Hepatocyte (in vitro differentiated cells): ENCODE measurements around the gene SFXN1. TPM values are rescaled to one million over a fixed set of nuclear protein-coding genes. Genes with fewer than 3 reads are reported as not detected.

Source experiments
- DNase-seq: peaks from one replicate; pipeline ENCODE4 v3.0.0-alpha.2; 2016; ENCODE audit warnings: low spot score
- H2AFZ ChIP-seq: fragments of 200-600 bp; sonication (generic); 2 replicates; pipeline ENCODE4 v1.6.0; 2016; ENCODE audit warnings: antibody characterized with exemption, mild to moderate bottlenecking
- H3K27ac ChIP-seq: fragments of 200-600 bp; sonication (generic); 2 replicates; pipeline ENCODE4 v1.5.1; 2016; ENCODE audit warnings: mild to moderate bottlenecking
- H3K27me3 ChIP-seq: fragments of 200-600 bp; sonication (generic); 2 replicates; pipeline ENCODE4 v1.6.1; 2016
- H3K36me3 ChIP-seq: fragments of 200-600 bp; sonication (generic); replicated peaks from 2 replicates; pipeline ENCODE4 v1.5.1; 2016; ENCODE audit warnings: low read depth; ENCODE audit not compliant: insufficient read depth
- H3K4me1 ChIP-seq: fragments of 200-600 bp; sonication (generic); 2 replicates; pipeline ENCODE4 v1.5.1; 2016; ENCODE audit warnings: mild to moderate bottlenecking, moderate library complexity; ENCODE audit not compliant: insufficient read depth
- H3K4me2 ChIP-seq: fragments of 200-600 bp; sonication (generic); 2 replicates; pipeline ENCODE4 v1.6.0; 2016
- H3K4me3 ChIP-seq: fragments of 200-600 bp; sonication (generic); 2 replicates; pipeline ENCODE4 v1.5.1; 2016; ENCODE audit warnings: mild to moderate bottlenecking
- H3K79me2 ChIP-seq: fragments of 200-600 bp; sonication (generic); 2 replicates; pipeline ENCODE4 v1.6.0; 2017; ENCODE audit warnings: mild to moderate bottlenecking
- H3K9me2 ChIP-seq: fragments of 200-600 bp; sonication (generic); replicated peaks from 2 replicates; pipeline ENCODE4 v1.6.0; 2017; ENCODE audit warnings: mild to moderate bottlenecking; ENCODE audit not compliant: insufficient read depth
- H3K9me3 ChIP-seq: fragments of 200-600 bp; sonication (generic); 2 replicates; pipeline ENCODE4 v1.5.1; 2016; ENCODE audit warnings: low read depth, mild to moderate bottlenecking
- H4K20me1 ChIP-seq: fragments of 200-600 bp; sonication (generic); 2 replicates; pipeline ENCODE4 v1.6.0; 2016; ENCODE audit warnings: mild to moderate bottlenecking; ENCODE audit not compliant: insufficient read depth, poor library complexity, severe bottlenecking
- EZH2 ChIP-seq: fragments of 200-600 bp; sonication (generic); IDR thresholded peaks from 2 replicates; pipeline ENCODE4 v1.6.1; 2016; ENCODE audit warnings: antibody characterized with exemption, mild to moderate bottlenecking, borderline replicate concordance
- EZH2phosphoT487 ChIP-seq: fragments of 200-600 bp; sonication (generic); IDR thresholded peaks from one replicate; pipeline ENCODE4 v1.6.1; 2018; ENCODE audit warnings: antibody characterized with exemption, mild to moderate bottlenecking, low read depth, moderate library complexity; ENCODE audit not compliant: unreplicated experiment, severe bottlenecking
- WGBS: methylation state at CpG from one replicate; pipeline ENCODE4 v1.1.6; 2016; ENCODE audit warnings: low lambda C conversion rate; ENCODE audit errors: missing lambda C conversion rate; 5-methylcytosine and 5-hydroxymethylcytosine counted together
- polyA plus RNA-seq: library from polyadenylated mRNA; unstranded; fragments of >200 nt; fragmentation: Nextera tagmentation; extraction: Ambion mirVana; gene quantifications from 2 replicates; pipeline ENCODE4 v1.2.1, GENCODE V29; 2016
- total RNA-seq: library from RNA; depleted of rRNA; stranded (reverse); fragments of >200 nt; gene quantifications from 2 replicates; pipeline ENCODE4 v1.2.3, GENCODE V29; 2014
- TF ChIP-seq, protein P1 (sequence below): fragments of 200-600 bp; sonication (generic); IDR thresholded peaks from 2 replicates; pipeline ENCODE4 v1.5.1; 2016; ENCODE audit warnings: antibody characterized with exemption, mild to moderate bottlenecking; ENCODE audit not compliant: poor library complexity

Gene SFXN1
- total and polyA plus RNA-seq, 2 experiments from 2014 or later, result 57.0 to 110 TPM

- Histone ChIP-seq H3K27ac (no peak overlapping the region), H4K20me1 (no peaks in the 10 kb centered on the region), H3K4me2 (no peak overlapping the region), H2AFZ (no peak overlapping the region), H3K9me3 (no peaks in the 10 kb centered on the region), H3K36me3 (no peaks in the 10 kb centered on the region), H3K79me2 (no peaks in the 10 kb centered on the region), H3K9me2 (no peaks in the 10 kb centered on the region), H3K4me3 (no peak overlapping the region), H3K27me3 (no peaks in the 10 kb centered on the region), H3K4me1 (peaks cover 4% of the 10 kb centered on the region)
- WGBS, result 96% methylated on average over 9 of the region's 9 CpGs
- TF ChIP-seq, protein P1, sequence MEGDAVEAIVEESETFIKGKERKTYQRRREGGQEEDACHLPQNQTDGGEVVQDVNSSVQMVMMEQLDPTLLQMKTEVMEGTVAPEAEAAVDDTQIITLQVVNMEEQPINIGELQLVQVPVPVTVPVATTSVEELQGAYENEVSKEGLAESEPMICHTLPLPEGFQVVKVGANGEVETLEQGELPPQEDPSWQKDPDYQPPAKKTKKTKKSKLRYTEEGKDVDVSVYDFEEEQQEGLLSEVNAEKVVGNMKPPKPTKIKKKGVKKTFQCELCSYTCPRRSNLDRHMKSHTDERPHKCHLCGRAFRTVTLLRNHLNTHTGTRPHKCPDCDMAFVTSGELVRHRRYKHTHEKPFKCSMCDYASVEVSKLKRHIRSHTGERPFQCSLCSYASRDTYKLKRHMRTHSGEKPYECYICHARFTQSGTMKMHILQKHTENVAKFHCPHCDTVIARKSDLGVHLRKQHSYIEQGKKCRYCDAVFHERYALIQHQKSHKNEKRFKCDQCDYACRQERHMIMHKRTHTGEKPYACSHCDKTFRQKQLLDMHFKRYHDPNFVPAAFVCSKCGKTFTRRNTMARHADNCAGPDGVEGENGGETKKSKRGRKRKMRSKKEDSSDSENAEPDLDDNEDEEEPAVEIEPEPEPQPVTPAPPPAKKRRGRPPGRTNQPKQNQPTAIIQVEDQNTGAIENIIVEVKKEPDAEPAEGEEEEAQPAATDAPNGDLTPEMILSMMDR, result no peak
- TF ChIP-seq EZH2phosphoT487 (no peak), EZH2 (no peak)
- no peak for DNase-seq
Measured at GRCh38 chr5:175558801-175559480, 80.6 kb downstream of the SFXN1 start.

- WGBS, result 48% methylated on average over 2 of the region's 2 CpGs
- DNase-seq, result no peak
- no peaks in the 10 kb centered on the region for H3K79me2 ChIP-seq
- no peak overlapping the region for H2AFZ ChIP-seq
- no peaks in the 10 kb centered on the region for H3K9me3 ChIP-seq
- no peaks in the 10 kb centered on the region for H3K36me3 ChIP-seq
- H3K9me2 ChIP-seq, result no peaks in the 10 kb centered on the region
- no peaks in the 10 kb centered on the region for H3K27me3 ChIP-seq
- H3K4me1 ChIP-seq, result peaks cover 4% of the 10 kb centered on the region
- H4K20me1 ChIP-seq, result no peaks in the 10 kb centered on the region
- no peak overlapping the region for H3K4me2 ChIP-seq
- TF ChIP-seq EZH2phosphoT487, result no peak
- TF ChIP-seq EZH2, result no peak
- TF ChIP-seq, protein P1, result no peak
- no peak overlapping the region for H3K4me3 ChIP-seq
- peak overlapping the region; percentile 27 for H3K27ac ChIP-seq
Measured at GRCh38 chr5:175560011-175560410, 81.7 kb downstream of the SFXN1 start.

GRCh38 chr5:175561085-175561484 lies 82.7 kb downstream of the SFXN1 start:
- no peaks in the 10 kb centered on the region for H3K79me2 ChIP-seq
- DNase-seq, result no peak
- no peaks in the 10 kb centered on the region for H3K36me3 ChIP-seq
- H3K4me2 ChIP-seq, result no peak overlapping the region
- H3K9me3 ChIP-seq, result no peaks in the 10 kb centered on the region
- no peak overlapping the region for H2AFZ ChIP-seq
- no peaks in the 10 kb centered on the region for H3K27me3 ChIP-seq
- H4K20me1 ChIP-seq, result no peaks in the 10 kb centered on the region
- TF ChIP-seq EZH2phosphoT487 (no peak), EZH2 (no peak)
- TF ChIP-seq, protein P1, result no peak
- H3K9me2 ChIP-seq, result no peaks in the 10 kb centered on the region
- WGBS, result 55% methylated on average over 5 of the region's 5 CpGs
- H3K4me1 ChIP-seq, result peaks cover 4% of the 10 kb centered on the region
- H3K27ac ChIP-seq, result peak overlapping the region; percentile 14
- H3K4me3 ChIP-seq, result no peak overlapping the region
